ENCODE data around the gene OTC.

OTC gene

GRCh38 chrX:38376747-38377146, 24.3 kb downstream of the OTC start:
- Mint-ChIP-seq H3K9me3 (peaks cover 1% of the 10 kb centered on the region), H3K4me1 (no peaks in the 10 kb centered on the region), H3K27me3 (peaks cover 4% of the 10 kb centered on the region), H3K36me3 (no peaks in the 10 kb centered on the region), H3K27ac (no peak overlapping the region), H3K4me3 (no peak overlapping the region)
- no peak for ATAC-seq (ENCODE audit: low read depth)
- DNase-seq (ENCODE audit: low spot score in 2 of 2): no peak

- no peaks in the 10 kb centered on the region for H3K4me1 Mint-ChIP-seq
- H3K27ac Mint-ChIP-seq: no peak overlapping the region
- DNase-seq (ENCODE audit: low spot score in 2 of 2) (no peak), ATAC-seq (ENCODE audit: low read depth) (no peak)
- peaks cover 2% of the 10 kb centered on the region for H3K27me3 Mint-ChIP-seq
- no peak overlapping the region for H3K4me3 Mint-ChIP-seq
- peaks cover 1% of the 10 kb centered on the region for H3K9me3 Mint-ChIP-seq
- H3K36me3 Mint-ChIP-seq: no peaks in the 10 kb centered on the region
These were observed 26.7 kb downstream of the OTC start for GRCh38 chrX:38379088-38379487.

- DNase-seq (ENCODE audit: low spot score in 2 of 2): no peak
- Mint-ChIP-seq H3K9me3 (peaks cover 1% of the 10 kb centered on the region), H3K27me3 (peaks cover 2% of the 10 kb centered on the region), H3K27ac (no peak overlapping the region), H3K4me1 (no peaks in the 10 kb centered on the region), H3K36me3 (no peaks in the 10 kb centered on the region), H3K4me3 (no peak overlapping the region)
- no peak for ATAC-seq (ENCODE audit: low read depth)
These were observed 30.3 kb downstream of the OTC start for GRCh38 chrX:38382663-38383062.

GRCh38 chrX:38400389-38400910, 48.0 kb downstream of the OTC start:
- Mint-ChIP-seq H3K9me3 (no peaks in the 10 kb centered on the region), H3K4me1 (no peaks in the 10 kb centered on the region), H3K27ac (no peak overlapping the region), H3K36me3 (no peaks in the 10 kb centered on the region), H3K4me3 (no peak overlapping the region), H3K27me3 (peaks cover 2% of the 10 kb centered on the region)
- DNase-seq (ENCODE audit: low spot score in 2 of 2) (no peak), ATAC-seq (ENCODE audit: low read depth) (no peak)

GRCh38 chrX:38402118-38402517, 49.7 kb downstream of the OTC start:
- Mint-ChIP-seq H3K27ac (no peak overlapping the region), H3K36me3 (no peaks in the 10 kb centered on the region), H3K4me1 (no peaks in the 10 kb centered on the region), H3K4me3 (no peak overlapping the region), H3K27me3 (peaks cover 3% of the 10 kb centered on the region), H3K9me3 (no peaks in the 10 kb centered on the region)
- ATAC-seq (ENCODE audit: low read depth) (no peak), DNase-seq (ENCODE audit: low spot score in 2 of 2) (no peak)

GRCh38 chrX:38403834-38404233, 51.4 kb downstream of the OTC start:
- no peak overlapping the region for H3K4me3 Mint-ChIP-seq

GRCh38 chrX:38407126-38407525, 54.7 kb downstream of the OTC start:
- DNase-seq (ENCODE audit: low spot score in 2 of 2) (no peak), ATAC-seq (ENCODE audit: low read depth) (no peak)
- Mint-ChIP-seq H3K9me3 (no peaks in the 10 kb centered on the region), H3K4me1 (no peaks in the 10 kb centered on the region), H3K27ac (no peak overlapping the region), H3K36me3 (no peaks in the 10 kb centered on the region), H3K4me3 (no peak overlapping the region), H3K27me3 (peaks cover 5% of the 10 kb centered on the region)

More at GRCh38 chrX:38403834-38404233, 51.4 kb downstream of the OTC start:
- Mint-ChIP-seq H3K4me1 (no peaks in the 10 kb centered on the region), H3K9me3 (no peaks in the 10 kb centered on the region), H3K27me3 (peaks cover 7% of the 10 kb centered on the region), H3K27ac (no peak overlapping the region), H3K36me3 (no peaks in the 10 kb centered on the region)
- no peak for DNase-seq (ENCODE audit: low spot score in 2 of 2)
- no peak for ATAC-seq (ENCODE audit: low read depth)

GRCh38 chrX:38409289-38409688, 56.9 kb downstream of the OTC start:
- Mint-ChIP-seq H3K36me3 (no peaks in the 10 kb centered on the region), H3K4me3 (no peak overlapping the region), H3K9me3 (no peaks in the 10 kb centered on the region), H3K27me3 (peaks cover 5% of the 10 kb centered on the region), H3K27ac (no peak overlapping the region), H3K4me1 (no peaks in the 10 kb centered on the region)
- DNase-seq (ENCODE audit: low spot score in 2 of 2) (no peak), ATAC-seq (ENCODE audit: low read depth) (no peak)

GRCh38 chrX:38426785-38427184, 74.4 kb downstream of the OTC start:
- DNase-seq (ENCODE audit: low spot score in 2 of 2): no peak
- Mint-ChIP-seq H3K9me3 (no peaks in the 10 kb centered on the region), H3K4me3 (no peak overlapping the region), H3K36me3 (no peaks in the 10 kb centered on the region), H3K4me1 (no peaks in the 10 kb centered on the region), H3K27me3 (peaks cover 4% of the 10 kb centered on the region), H3K27ac (no peak overlapping the region)
- ATAC-seq (ENCODE audit: low read depth): no peak

GRCh38 chrX:38431525-38431924, 79.1 kb downstream of the OTC start:
- H3K9me3 Mint-ChIP-seq: no peaks in the 10 kb centered on the region
- no peak overlapping the region for H3K27ac Mint-ChIP-seq
- ATAC-seq (ENCODE audit: low read depth) (no peak), DNase-seq (ENCODE audit: low spot score in 2 of 2) (no peak)
- H3K4me3 Mint-ChIP-seq: no peak overlapping the region
- no peaks in the 10 kb centered on the region for H3K36me3 Mint-ChIP-seq
- H3K4me1 Mint-ChIP-seq: no peaks in the 10 kb centered on the region
- peaks cover 6% of the 10 kb centered on the region for H3K27me3 Mint-ChIP-seq

GRCh38 chrX:38435130-38435529, 82.7 kb downstream of the OTC start:
- H3K27me3 Mint-ChIP-seq: peaks cover 6% of the 10 kb centered on the region
- ATAC-seq (ENCODE audit: low read depth): no peak
- no peaks in the 10 kb centered on the region for H3K4me1 Mint-ChIP-seq
- H3K9me3 Mint-ChIP-seq: no peaks in the 10 kb centered on the region
- no peak for DNase-seq (ENCODE audit: low spot score in 2 of 2)
- no peak overlapping the region for H3K4me3 Mint-ChIP-seq
- no peak overlapping the region for H3K27ac Mint-ChIP-seq
- no peaks in the 10 kb centered on the region for H3K36me3 Mint-ChIP-seq

- Mint-ChIP-seq H3K36me3 (no peaks in the 10 kb centered on the region), H3K4me3 (no peak overlapping the region), H3K27me3 (peaks cover 1% of the 10 kb centered on the region), H3K9me3 (no peaks in the 10 kb centered on the region), H3K4me1 (no peaks in the 10 kb centered on the region), H3K27ac (no peak overlapping the region)
- DNase-seq (ENCODE audit: low spot score in 2 of 2) (no peak), ATAC-seq (ENCODE audit: low read depth) (no peak)
These were observed 84.7 kb downstream of the OTC start for GRCh38 chrX:38437093-38437492.

- no peak for ATAC-seq (ENCODE audit: low read depth)
- Mint-ChIP-seq H3K4me1 (no peaks in the 10 kb centered on the region), H3K4me3 (no peak overlapping the region), H3K9me3 (no peaks in the 10 kb centered on the region), H3K27me3 (peaks cover 1% of the 10 kb centered on the region), H3K27ac (no peak overlapping the region), H3K36me3 (no peaks in the 10 kb centered on the region)
- DNase-seq (ENCODE audit: low spot score in 2 of 2): no peak
These were observed 85.9 kb downstream of the OTC start for GRCh38 chrX:38438321-38438720.

- H3K4me1 Mint-ChIP-seq: no peaks in the 10 kb centered on the region
- DNase-seq (ENCODE audit: low spot score in 2 of 2) (no peak), ATAC-seq (ENCODE audit: low read depth) (no peak)
- H3K9me3 Mint-ChIP-seq: no peaks in the 10 kb centered on the region
- H3K4me3 Mint-ChIP-seq: no peak overlapping the region
- peaks cover 2% of the 10 kb centered on the region for H3K27me3 Mint-ChIP-seq
- no peak overlapping the region for H3K27ac Mint-ChIP-seq
- no peaks in the 10 kb centered on the region for H3K36me3 Mint-ChIP-seq
These were observed 100.2 kb downstream of the OTC start for GRCh38 chrX:38452603-38453002.

- no peaks in the 10 kb centered on the region for H3K9me3 Mint-ChIP-seq
- H3K27me3 Mint-ChIP-seq: no peaks in the 10 kb centered on the region
- H3K4me3 Mint-ChIP-seq: no peak overlapping the region
- no peak overlapping the region for H3K27ac Mint-ChIP-seq
- ATAC-seq (ENCODE audit: low read depth) (no peak), DNase-seq (ENCODE audit: low spot score in 2 of 2) (no peak)
- H3K4me1 Mint-ChIP-seq: no peaks in the 10 kb centered on the region
- H3K36me3 Mint-ChIP-seq: no peaks in the 10 kb centered on the region
These were observed 105.7 kb downstream of the OTC start for GRCh38 chrX:38458071-38458470.

Data from memory B cell (primary cell).